GM18873 (cell line): ENCODE measurements around the gene UBE2L3.

ENCODE experiments used
- ATAC-seq: cut with Tn5 transposase; IDR thresholded peaks from one replicate; pipeline ENCODE4 v1.9.1; 2021; ENCODE audit warnings: mild to moderate bottlenecking, moderate library complexity, moderate number of reproducible peaks; ENCODE audit not compliant: unreplicated experiment, low FRiP score

UBE2L3 gene

DNA sequence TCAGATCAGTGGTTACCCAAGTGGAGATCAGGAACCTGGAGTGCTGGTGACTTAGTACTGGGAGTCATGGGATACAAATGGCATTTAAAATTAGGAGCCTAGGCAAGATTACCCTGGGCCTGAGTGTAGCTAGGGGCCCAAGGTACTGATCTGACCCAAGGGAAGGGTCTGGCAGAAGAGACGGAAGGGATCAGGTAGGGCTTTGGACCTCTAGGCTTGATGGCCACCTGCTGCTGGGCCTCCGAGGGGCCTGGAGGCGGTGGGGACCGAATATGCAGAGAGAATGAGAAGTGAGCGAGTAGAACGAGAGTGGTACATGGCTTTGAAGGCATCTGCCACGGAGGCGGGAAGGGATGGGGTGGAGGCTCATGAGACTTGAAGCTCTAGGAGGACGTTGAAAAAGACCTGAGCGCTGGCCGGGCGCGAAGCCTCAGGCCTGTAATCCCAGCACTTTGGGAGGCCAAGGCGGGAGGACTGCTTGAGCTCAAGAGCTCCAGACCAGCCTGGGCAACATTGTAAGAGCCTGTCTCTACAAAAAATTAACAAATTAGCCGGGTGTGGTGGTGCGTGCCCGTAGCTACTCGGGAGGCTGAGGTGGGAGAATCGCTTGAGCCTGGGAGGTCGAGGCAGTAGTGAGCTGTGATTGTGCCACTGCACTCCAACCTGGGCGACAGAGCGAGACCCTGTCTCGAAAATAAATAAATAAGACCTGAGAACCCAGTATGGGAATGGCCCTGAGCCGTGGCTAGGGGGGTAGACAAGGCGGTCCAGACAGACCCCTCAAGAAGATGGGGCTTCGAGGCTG, 97.7 kb downstream of the UBE2L3 start:
- no peak for ATAC-seq

DNA sequence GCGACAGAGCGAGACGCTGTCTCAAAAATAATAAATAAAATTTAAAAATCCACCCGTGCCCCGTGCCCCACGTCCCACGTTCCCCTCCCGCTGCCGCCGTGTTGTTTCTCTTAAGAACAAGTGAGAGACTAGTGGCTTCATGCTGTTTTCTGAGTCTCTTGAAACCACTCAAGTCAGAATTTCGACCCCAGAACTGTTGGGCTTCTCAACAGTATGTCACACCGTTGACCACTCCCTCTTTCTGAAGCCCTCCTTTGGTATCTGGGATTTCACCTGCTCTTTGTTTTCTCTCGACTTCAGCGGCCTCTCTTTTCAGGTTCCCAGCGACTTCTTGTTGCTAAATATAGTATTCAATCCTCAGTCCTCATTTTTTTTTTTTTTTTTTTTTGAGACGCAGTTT, 99.3 kb downstream of the UBE2L3 start:
- ATAC-seq: no peak

GRCh38 chr22:21669026-21669425, 101.5 kb downstream of the UBE2L3 start:
- ATAC-seq: no peak

DNA sequence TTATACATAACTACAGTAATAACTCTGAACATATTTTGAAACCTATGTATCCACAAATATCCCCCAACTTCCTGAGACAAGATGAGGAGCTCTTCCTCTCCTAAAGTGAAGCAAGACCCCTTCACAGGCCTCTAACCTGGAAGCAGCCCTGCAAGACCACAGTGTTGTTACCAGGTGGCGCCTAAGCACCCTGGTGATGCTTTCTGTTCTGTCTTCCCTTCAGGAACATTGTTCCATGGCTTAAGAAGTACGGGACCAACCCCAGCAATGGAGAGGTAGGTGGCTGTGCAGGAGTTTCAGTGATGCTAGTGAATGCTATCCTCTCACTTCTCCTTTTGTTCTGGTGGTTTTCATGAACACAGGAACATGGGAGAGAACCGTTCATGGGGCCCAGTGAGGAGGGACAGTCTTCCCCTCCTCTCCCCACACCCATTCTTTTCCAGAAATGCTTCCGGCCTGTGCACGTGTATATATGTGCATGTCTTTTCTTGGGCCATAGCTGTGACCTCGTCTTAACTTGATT, 104.7 kb downstream of the UBE2L3 start:
- ATAC-seq: no peak
